Activated T-helper 1 cell treated with anti-CD3 and anti-CD28 coated beads, Interleukin-12 subunit alpha, Interleukin-12 subunit beta, Interleukin-2, Interleukin-4 antibody, amounts not matched to agents 30 ng/mL and 10 ng/mL and 1 ng/mL, durations not matched to agents 14 hours and 24 hours and 36 hours (primary cell): ENCODE results near the gene SNORC. TPM values are rescaled to one million over a fixed set of nuclear protein-coding genes. Genes with fewer than 3 reads are reported as not detected.
"Not testable (repeated sequence)": the region's sequence is repeated elsewhere in the genome, so short reads cannot be mapped to it uniquely, and the experiment has no call there.

ENCODE experiments used
- DNase-seq: peaks from one replicate; pipeline ENCODE4 v3.0.0; 2021; ENCODE audit warnings: low spot score
- H3K27ac Mint-ChIP-seq: one replicate; pipeline ENCODE4 v1.8.0; 2021; ENCODE audit warnings: mild to moderate bottlenecking, mixed read lengths
- H3K27me3 Mint-ChIP-seq: one replicate; pipeline ENCODE4 v1.8.0; 2022; ENCODE audit warnings: mild to moderate bottlenecking, moderate library complexity, mixed read lengths; ENCODE audit not compliant: insufficient read depth
- H3K36me3 Mint-ChIP-seq: one replicate; pipeline ENCODE4 v1.8.0; 2021; ENCODE audit warnings: low read depth, mixed read lengths
- H3K4me1 Mint-ChIP-seq: one replicate; pipeline ENCODE4 v1.8.0; 2021; ENCODE audit warnings: low read depth, mixed read lengths
- H3K4me3 Mint-ChIP-seq: one replicate; pipeline ENCODE4 v1.8.0; 2021; ENCODE audit warnings: mild to moderate bottlenecking, moderate library complexity, mixed read lengths
- H3K9me3 Mint-ChIP-seq: one replicate; pipeline ENCODE4 v1.8.0; 2021; ENCODE audit warnings: mixed read lengths
- intact Hi-C: fragments of 100-400 bp; cut with micrococcal nuclease; formaldehyde crosslinking; loops from one replicate; pipeline ENCODE4 v1.15.1; 2024
- total RNA-seq: library from RNA; stranded (reverse); gene quantifications from 2 replicates; pipeline ENCODE4 v1.2.3, GENCODE V29; 2022

Gene SNORC
- total RNA-seq, 1 donor from 2014 or later, result 1.8 TPM

DNA sequence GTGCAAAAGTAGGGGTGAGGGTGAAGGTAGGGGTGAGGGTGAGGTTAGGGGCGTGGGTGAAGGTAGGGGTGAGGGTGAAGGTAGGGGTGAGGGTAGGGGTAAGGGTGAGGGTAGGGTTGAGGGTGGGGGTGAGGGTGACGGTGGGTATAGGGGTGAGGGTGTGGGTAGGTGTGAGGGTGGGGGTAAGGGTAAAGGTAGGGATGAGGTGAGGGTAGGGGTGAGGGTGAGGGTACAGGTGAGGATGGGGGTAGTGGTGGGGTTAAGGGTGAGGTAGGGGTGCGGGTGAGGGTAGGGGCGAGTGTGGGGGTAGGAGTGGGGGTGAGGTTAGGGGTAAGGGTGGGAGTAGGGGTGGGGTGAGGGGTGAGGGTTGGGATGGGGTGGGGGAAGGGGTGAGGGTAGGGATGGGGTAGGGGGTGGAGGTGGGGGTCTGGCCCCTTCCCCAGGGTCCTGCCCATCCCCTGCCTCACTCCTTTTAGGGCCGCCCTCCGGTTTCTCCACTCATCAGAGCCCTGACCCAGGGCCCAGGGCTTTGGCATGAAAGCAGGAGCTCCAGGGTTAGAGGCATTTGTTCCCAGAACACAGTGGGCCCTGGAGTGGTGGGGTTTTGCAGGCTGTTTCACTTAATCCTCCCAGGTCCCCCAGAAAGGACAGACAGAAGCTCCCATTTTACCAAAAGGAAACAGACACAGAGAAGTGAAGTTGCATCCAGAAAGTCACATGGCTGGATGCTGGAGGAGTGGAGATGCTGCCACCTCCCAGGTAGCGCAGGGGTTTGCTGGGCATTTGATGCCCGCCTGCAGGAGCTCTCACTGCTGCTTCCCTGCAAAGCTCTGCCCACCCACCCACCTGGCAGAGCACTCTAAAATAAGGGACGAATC lies 26.9 kb downstream of the SNORC start:
- intact Hi-C loops, result no loop called here

DNA sequence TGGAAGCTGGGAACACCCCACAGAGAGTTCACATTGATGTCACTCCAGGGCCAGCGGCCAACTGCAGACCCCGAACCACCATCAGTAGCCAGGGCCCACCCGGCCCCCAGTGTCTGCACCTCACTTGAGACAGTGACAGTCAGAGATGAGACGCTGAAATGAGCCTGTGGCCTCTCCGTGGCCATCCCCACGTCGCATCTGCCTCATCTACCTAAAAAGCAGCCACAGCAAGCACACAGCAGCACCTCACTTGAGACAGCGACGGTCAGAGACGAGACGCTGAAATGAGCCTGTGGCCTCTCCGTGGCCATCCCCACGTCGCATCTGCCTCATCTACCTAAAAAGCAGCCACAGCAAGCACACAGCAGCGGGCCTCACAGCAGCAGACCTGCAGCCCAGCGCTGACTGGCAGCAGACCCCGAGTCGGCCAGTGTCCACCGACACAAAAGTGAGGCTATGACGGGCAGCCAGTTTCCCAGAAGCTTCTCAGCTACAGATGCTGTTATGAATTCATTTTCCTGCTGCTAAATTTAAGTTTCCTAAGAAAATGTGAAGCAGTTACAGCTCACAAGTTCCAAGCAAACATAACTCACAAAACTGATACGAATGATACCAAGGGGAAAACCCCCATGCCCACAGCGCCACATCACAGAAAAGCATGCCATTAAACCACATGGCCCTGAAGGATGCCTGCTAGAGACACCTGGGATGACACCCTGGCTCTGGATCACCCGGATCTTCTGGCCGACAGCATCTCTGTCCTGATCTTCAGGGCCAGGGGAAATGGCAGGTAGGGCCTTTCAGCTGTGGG lies 27.7 kb downstream of the SNORC start:
- Mint-ChIP-seq H3K27me3 (no peaks in the 10 kb centered on the region), H3K9me3 (no peaks in the 10 kb centered on the region), H3K27ac (no peak overlapping the region), H3K36me3 (no peaks in the 10 kb centered on the region), H3K4me3 (no peak overlapping the region), H3K4me1 (no peaks in the 10 kb centered on the region)
- no peak for DNase-seq
- intact Hi-C loops, result no loop called here

More for the DNA sequence above, 26.9 kb downstream of the SNORC start:
- Mint-ChIP-seq H3K4me1 (no peaks in the 10 kb centered on the region), H3K4me3 (no peak overlapping the region), H3K9me3 (no peaks in the 10 kb centered on the region), H3K27ac (no peak overlapping the region), H3K27me3 (no peaks in the 10 kb centered on the region), H3K36me3 (no peaks in the 10 kb centered on the region)
- no peak for DNase-seq

DNA sequence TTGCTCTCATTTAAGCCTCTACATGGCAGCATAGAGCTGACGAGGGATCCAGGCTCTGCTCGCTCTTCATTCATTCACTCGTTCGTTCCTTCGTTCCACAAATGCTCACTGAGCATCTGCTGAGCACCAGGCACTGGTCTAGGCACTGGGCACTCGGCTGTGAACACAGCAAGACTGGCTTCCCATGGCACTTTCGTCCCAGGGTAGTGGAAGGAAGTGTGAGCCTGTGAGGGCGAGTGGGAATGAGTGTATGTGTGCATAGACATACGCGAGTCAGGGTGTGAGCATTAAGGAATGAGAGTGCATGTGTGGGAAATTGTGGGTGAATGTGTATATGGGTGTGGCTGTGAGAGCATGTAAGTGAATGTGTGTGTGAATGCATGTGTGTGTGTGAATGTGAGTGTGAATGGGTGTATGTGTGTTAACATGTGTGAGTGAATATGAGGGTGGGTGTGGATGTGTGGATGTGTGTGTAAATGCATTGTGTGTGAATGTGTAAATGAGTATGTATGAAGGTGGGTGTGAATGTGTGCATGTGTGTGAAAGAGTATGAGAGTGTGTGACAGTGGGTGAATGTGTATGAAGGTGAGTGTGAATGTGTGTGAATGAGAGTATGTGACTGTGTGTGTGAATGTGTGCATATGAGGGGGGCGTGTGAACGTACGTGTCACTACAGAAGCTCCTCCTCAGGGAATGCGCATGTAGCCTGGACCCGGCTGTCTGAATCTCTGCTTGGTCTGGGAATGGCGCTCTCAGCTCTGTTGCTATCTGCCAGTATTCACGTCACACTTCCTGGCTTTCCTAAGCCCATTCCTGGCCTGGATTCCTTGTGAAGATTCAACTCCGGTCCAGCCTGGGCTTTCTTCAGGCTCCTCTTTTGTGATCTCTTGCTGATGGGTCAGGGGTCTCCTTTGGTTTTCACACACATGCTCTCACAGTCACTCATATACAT lies 28.8 kb downstream of the SNORC start:
- no peak overlapping the region for H3K4me3 Mint-ChIP-seq
- H3K9me3 Mint-ChIP-seq, result no peaks in the 10 kb centered on the region
- H3K36me3 Mint-ChIP-seq, result no peaks in the 10 kb centered on the region
- DNase-seq, result no peak
- H3K4me1 Mint-ChIP-seq, result no peaks in the 10 kb centered on the region
- H3K27me3 Mint-ChIP-seq, result no peaks in the 10 kb centered on the region
- H3K27ac Mint-ChIP-seq, result no peak overlapping the region
- intact Hi-C loops, result no loop called here

DNA sequence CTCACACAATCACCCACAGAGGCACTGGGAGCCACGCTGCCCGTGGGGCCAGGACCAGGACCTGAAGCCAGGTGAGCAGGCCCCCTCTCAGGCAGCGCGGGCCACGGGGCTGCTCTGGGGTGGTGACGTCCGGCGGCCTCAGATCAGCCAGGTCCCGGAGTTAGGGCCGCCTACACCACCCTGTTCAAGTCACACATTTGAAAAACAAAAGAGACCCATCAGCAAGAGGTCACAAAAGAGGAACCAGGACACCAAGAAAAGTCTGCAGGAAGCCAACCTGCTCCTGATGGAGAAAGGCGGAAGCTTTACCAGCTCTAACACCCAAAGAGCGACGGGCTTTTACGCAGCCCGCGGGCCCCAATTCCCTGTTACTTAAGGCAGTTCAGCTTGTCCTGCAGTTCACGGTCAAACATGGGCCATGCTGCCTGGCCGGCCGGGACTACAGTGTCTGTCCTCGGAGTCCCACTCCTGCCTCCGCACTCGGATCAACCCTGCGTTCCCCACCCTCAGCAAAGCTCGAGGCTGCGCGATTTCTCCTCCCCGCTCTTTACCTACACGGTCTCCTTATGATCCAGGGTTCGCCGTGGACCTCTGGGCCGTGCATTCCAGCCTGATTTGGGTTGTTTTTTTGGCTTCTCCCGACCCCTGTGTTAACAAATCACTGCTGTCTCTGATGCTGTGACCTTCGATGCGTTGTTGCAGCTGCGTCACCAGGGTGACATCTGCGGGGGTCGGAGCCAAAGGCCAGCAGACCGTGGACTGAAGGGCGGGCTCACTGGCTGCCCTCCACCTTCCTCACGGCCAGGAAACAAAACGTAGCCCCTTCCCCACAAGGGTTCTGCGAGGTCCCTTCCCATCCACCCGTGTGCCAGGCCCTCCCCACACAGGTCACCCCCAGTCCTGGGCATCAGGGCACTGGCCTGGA lies 31.0 kb downstream of the SNORC start:
- intact Hi-C loops, result no loop called here
- Mint-ChIP-seq H3K9me3 (no peaks in the 10 kb centered on the region), H3K4me1 (no peaks in the 10 kb centered on the region), H3K4me3 (no peak overlapping the region), H3K27ac (no peak overlapping the region), H3K36me3 (no peaks in the 10 kb centered on the region), H3K27me3 (no peaks in the 10 kb centered on the region)
- no peak for DNase-seq

DNA sequence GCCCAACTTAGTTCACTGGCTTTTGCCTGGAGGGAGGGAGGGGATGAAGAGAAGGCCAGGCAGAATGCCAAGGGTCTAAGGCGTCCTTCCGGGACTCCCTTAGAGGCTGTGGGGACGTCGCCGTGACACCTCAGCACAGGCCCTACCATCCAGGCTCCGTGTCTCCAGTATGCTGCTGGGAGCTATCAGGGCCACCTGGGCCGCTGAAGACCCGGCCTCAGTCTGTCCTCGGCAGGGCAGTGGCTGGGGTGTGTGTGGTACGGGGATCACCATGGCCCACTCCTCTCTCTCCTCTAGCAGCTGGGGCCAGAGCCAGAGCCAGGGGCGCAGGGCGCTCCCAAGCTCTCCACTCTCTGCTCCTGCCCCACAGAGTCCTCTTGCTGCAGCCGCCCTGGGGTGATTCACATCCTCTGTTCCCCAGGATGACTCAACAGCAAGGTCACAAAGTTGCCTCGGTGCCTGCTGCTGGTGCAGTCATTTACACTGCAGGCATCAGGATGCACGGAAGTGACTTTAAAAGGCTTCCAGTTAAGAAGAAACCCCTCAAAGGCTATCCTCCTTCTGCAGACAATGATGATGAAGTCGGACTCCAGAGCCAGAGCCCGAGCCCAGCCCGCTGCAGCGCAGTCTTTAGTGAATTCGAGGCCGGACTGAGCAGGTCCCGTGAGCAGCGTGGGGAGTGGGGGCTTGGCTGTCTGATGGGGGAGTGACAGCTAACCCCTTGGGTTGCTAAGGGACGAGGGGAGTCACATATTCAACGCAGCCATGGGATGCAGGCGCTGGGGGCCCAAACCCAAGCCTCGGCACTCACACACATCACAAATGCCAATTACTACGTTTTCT lies 31.9 kb downstream of the SNORC start:
- no peaks in the 10 kb centered on the region for H3K36me3 Mint-ChIP-seq
- DNase-seq, result no peak

DNA sequence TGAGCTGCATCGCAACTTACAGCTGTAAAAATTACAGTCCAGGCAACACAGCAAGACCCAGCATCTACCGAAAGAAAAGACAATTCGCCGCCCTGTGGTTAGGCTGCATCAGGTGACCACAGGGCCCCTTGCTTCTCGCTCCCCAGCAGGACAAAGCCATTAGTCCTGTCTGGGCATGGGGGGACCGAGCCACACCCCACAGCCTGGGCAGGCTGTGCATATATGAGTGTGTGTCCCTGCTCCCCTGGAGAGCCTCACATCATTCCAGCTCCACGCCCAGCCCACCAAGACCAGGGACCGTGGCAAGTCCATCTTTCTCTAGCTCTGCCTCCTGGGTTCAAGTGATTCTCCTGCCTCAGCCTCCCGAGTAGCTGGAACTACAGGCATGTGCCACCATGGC lies 33.9 kb downstream of the SNORC start:
- intact Hi-C loops, result no loop called here
- peaks cover 4% of the 10 kb centered on the region for H3K27me3 Mint-ChIP-seq
- DNase-seq, result no peak

More for the DNA sequence above, 31.9 kb downstream of the SNORC start:
- no peaks in the 10 kb centered on the region for H3K9me3 Mint-ChIP-seq
- H3K27me3 Mint-ChIP-seq, result no peaks in the 10 kb centered on the region
- H3K4me1 Mint-ChIP-seq, result no peaks in the 10 kb centered on the region
- H3K4me3 Mint-ChIP-seq, result no peak overlapping the region
- intact Hi-C loops, result no loop called here
- H3K27ac Mint-ChIP-seq, result no peak overlapping the region

DNA sequence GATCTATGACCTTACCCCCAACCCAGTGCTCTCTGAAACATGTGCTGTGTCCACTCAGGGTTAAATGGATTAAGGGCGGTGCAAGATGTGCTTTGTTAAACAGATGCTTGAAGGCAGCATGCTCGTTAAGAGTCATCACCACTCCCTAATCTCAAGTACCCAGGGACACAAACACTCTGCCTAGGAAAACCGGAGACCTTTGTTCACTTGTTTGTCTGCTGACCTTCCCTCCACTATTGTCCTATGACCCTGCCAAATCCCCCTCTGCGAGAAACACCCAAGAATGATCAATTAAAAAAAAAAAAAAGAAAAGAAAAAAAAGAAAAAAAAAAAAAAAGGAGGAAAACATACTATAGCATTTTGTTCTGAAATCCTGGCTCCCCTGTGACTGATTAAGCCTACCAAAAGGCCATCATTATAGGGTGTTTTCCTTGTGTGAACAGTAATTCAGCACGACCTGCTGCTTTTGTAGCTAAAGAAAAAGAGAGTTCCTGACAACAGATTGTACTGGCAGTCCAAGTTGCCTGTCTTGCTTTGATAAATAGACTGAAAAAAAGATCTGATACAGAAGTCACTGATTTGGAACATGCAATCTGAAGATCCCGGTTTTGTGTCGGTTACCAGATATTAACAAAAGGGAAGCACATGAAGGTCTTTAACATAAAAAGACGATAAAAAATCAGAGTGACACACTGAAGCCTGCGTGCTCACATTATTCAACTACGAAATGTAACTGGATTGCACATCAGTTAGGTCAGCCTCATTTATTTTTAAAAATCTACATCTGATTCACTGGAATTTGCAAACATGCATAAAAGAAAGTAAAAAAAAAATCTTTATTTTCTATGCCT lies 37.0 kb downstream of the SNORC start:
- H3K27ac Mint-ChIP-seq, intact Hi-C loops, DNase-seq, H3K4me3 Mint-ChIP-seq, H3K4me1 Mint-ChIP-seq, H3K36me3 Mint-ChIP-seq: not testable (repeated sequence)
- Mint-ChIP-seq H3K9me3 (peaks cover 13% of the 10 kb centered on the region), H3K27me3 (peaks cover 15% of the 10 kb centered on the region)

More for the DNA sequence above, 33.9 kb downstream of the SNORC start:
- Mint-ChIP-seq H3K9me3 (no peaks in the 10 kb centered on the region), H3K4me3 (no peak overlapping the region), H3K27ac (no peak overlapping the region), H3K36me3 (no peaks in the 10 kb centered on the region), H3K4me1 (no peaks in the 10 kb centered on the region)

DNA sequence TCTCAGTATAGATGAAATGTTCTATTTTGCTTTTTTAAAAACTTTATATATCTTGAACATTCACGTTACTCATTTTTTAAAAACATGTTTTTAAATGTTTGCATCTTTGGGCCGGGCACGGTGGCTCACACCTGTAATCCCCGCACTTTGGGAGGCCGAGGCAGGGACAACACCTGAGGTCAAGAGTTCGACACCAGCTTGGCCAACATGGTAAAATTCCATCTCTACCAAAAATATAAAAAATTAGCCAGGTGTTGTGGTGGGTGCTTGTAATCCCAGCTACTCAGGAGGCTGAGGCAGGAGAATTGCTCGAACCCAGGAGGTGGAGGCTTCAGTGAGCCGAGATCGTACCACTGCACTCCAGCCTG lies 37.6 kb downstream of the SNORC start:
- Mint-ChIP-seq H3K27me3 (peaks cover 15% of the 10 kb centered on the region), H3K9me3 (peaks cover 13% of the 10 kb centered on the region)
- DNase-seq, intact Hi-C loops, H3K4me3 Mint-ChIP-seq, H3K27ac Mint-ChIP-seq, H3K36me3 Mint-ChIP-seq, H3K4me1 Mint-ChIP-seq: not testable (repeated sequence)

DNA sequence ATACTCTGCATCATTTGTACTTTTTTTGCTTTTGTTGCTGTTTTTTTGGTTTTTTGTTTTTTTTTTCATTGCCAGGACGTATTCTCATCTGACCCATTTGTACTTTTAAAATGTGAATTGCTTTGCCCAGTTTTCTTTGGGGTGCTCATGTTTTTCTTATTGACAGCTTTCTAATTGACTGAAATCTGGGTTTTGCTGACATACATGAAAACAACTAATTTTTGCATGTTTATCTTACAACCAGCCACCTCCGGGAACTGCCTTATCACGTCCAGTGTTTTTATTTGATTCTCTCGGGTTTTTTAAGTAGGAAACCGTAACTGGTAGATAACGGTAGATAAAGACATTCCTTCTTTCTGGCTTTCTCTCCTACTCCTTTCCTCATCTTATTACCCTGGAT lies 38.6 kb downstream of the SNORC start:
- H3K27ac Mint-ChIP-seq, result no peak overlapping the region
- peaks cover 17% of the 10 kb centered on the region for H3K27me3 Mint-ChIP-seq
- H3K9me3 Mint-ChIP-seq, result peaks cover 13% of the 10 kb centered on the region
- no peak overlapping the region for H3K4me3 Mint-ChIP-seq
- no peak for DNase-seq
- no peaks in the 10 kb centered on the region for H3K4me1 Mint-ChIP-seq
- no peaks in the 10 kb centered on the region for H3K36me3 Mint-ChIP-seq
- intact Hi-C loops, result no loop called here

DNA sequence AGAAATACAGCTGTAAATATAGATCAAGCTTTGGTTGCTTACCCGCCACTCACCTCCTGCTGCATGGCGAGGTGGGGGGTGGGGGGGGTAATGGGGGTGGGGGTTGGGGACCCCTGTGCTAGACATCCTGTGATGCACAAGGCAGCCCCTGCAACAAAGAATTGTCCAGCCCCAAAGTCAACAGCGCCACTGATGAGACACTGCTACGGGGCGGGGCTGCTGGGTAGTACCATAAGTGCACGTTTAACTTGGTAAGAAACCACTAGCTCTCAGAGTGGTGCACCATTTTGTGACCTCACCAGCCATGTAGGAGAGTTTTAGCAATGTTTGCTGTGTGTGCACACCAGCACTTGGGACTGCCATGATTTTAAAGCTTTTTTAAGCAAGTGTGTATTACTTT lies 40.3 kb downstream of the SNORC start:
- Mint-ChIP-seq H3K4me1 (no peaks in the 10 kb centered on the region), H3K9me3 (peaks cover 13% of the 10 kb centered on the region), H3K36me3 (no peaks in the 10 kb centered on the region), H3K27ac (no peak overlapping the region), H3K4me3 (no peak overlapping the region), H3K27me3 (peaks cover 20% of the 10 kb centered on the region)
- intact Hi-C loops, result no loop called here
- DNase-seq, result no peak
